Measurements from ENCODE around the gene PAQR9.

- TF ChIP-seq CTCF (IDR thresholded peaks at IDR 0.05; ENCODE audit: low read depth, low read length) (no peak), POLR2A (IDR thresholded peaks at IDR 0.05; ENCODE audit: extremely low read depth, insufficient read length) (no peak)
Measured at GRCh38 chr3:142943870-142944269, 19.6 kb downstream of the PAQR9 start.

All from NB4 (cell line).